ENCODE results near the gene ADRA2C.
"Not testable (repeated sequence)": the region's sequence is repeated elsewhere in the genome, so short reads cannot be mapped to it uniquely, and the experiment has no call there.

The ADRA2C gene

DNA sequence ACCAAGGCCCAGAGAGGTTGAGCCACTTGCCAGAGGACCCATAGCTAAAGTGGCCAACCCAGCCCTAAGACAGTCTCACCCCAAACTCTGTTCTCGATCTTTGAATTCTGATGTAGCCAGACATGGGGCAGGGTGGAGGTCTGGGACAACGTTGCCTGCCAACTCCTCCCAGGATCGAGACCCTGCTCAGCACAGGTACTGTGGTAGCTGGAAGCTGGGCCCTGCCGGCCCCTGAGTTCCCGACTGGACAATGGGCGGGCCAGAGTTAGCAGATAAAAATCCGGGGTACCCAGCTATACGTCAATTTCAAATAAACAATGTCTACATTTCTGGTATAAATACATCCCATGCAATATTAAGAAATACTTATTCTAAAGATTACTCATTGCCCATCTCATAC is 35.3 kb downstream of the ADRA2C start:
- no peak for DNase-seq

DNA sequence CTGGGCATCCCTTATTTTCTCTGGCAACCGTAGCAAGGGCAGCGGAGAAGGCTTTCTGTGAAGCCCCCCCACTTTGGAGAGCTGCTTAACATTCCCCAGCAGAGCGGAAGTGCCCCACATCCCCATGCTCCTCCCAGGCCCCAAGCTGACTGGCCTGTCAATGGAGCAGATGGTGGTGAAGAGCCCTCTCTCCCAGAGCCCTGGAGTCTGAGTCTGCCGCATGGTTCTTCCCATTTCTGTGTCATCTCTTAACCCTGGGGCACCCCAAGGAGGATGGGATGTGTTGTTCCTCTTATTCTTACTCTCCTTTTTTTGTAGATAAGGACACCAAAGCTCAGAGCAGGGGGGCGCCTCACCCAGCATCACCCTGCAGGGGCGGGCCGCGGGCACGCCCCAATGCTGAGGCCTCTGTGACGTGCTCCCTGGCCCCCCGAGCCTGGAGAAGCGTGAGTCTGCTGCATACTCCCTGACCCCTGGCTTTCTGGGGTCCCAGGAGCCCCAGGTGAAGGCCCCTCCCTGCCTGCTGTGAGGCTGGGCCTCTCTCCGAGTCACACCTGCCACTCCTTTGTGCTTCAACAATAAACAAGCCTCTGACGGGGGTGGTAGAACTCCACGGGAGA is 35.9 kb downstream of the ADRA2C start:
- no peak for DNase-seq

DNA sequence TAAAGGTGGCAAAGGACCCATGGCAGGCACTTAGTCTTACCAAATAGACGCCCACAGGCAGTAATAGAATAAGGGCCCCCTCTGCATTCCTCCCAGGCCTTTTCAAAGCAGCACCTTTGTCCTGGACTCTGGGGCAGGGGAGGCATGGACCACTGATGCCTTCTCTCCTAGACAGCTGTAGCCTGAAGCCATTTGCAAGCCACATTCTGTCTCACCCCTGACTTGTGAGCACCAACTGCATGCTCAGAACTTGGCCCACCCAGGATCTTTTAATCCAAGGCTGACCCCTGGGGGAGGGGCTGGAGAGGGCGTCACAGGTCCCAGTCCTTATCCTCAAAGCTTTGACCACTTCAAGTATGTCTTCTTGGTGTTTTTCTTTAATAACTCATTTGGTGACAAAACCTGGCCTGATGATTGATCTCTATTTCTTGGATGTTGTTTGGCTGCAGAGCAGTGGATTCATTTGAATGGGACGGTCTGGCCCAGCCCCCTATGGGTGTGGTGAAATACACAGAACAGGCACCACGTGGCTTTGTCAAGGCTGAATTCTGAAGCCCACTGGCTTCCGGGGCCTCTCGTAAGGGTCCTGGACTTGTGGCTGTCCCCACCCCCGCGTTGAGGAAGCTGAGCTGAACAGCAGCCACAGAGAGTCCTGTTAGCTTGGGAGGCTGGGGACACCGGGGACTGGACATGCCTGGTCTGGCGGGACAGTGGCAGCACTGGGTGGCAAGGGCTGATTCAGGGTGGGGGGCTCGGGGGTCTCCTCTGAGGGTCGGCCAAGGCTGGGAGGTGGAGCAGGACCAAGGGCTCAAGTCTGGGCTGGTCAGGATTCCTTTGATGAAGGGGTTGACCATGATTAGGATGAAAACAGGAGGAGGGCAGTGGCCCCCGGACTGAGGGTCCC is 36.6 kb downstream of the ADRA2C start:
- no peak for DNase-seq

DNA sequence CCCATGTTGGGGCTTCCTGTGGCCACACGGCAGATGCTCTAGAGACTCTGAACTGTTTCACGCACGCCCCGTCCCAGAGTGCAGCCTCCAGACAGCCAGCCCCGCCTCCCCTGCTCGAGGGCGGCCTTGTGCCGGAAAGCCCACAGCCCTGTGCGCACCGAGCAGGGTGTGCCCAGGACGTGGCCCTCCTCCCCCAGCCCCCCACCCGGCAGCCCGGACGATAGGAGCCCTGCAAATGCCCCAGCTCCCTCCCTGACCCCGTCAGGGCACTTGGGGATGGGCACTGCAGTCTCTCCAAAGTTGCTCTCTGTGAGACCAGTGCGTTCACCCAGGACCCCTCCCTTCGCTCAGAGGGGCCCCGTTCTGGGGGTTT is 37.3 kb downstream of the ADRA2C start:
- DNase-seq = no peak

DNA sequence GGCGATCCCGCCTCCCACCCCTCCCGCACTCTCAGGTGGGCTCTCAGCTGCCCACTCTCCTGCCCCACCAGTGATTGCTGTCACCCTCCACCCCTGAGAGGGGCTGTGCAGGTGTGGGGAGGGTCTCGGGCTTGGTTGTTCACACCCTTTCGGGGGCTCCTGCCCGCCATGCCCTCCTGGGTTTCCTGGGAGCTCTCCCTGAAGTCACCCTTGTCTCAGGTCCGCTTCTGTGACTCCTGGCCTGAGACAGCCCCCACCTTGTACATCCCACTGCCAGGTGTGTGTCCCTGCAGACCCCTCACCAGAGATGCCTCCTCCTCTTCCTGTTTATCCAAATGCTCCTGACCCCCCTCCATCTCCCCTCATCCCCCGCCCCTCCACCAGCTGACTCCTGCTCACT is 37.8 kb downstream of the ADRA2C start:
- DNase-seq = no peak

DNA sequence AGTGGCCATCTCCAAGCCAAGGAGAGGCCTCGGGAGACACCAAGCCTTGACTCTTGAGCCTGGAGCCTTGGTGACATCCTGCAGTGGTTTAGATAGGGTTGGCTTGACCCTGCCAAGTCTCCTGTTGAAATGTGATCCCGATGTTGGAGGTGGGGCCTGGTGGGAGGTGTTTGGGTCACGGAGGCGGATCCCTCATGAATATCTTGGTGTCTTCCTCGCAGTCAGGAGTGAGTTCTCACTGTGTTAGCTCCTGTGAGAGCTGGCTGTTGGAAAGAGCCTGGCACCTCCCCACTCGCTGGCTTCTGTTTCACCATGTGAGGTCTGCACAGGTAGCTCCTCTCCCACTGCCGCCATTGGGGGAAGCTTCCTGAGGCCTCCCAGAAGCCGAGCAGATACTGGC is 38.8 kb downstream of the ADRA2C start:
- no peak for DNase-seq

DNA sequence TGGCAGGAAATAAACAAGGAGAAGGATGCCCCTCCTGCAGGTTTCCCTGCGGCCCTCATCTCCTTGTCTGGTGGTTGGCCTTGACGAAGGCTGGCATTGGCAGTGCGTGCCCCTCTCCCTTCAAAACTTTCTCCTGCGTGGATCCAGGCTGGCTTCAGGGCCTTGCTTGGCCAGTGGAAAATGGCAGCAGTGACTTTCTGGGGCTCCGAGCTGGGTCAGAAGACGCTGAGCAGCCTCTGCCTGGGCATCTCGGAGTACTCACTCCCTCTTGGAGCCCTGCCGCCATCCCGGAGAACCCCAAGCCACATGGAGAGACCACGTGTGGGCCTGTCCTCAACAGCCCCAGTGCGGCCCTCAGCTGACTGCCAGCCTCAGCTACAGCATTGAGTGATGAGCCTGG is 39.5 kb downstream of the ADRA2C start:
- DNase-seq = no peak

DNA sequence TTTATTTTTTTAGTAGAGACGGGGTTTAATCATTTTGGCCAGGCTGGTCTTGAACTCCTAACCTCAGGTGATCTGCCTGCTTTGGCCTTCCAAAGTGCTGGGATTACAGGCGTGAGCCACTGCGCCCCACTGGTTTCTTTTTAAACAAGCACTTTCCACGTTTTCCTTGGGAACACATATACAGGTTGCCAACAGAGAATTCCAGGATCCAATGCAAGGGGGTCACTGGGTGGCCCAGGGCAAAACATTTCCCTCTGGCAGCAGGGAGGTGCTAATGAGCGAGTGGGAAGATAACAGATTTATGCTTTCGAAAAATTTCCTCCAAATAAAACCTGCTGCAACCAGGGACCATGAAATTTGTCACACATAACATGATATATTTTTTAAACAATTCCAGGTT is 41.1 kb downstream of the ADRA2C start:
- DNase-seq = no peak

DNA sequence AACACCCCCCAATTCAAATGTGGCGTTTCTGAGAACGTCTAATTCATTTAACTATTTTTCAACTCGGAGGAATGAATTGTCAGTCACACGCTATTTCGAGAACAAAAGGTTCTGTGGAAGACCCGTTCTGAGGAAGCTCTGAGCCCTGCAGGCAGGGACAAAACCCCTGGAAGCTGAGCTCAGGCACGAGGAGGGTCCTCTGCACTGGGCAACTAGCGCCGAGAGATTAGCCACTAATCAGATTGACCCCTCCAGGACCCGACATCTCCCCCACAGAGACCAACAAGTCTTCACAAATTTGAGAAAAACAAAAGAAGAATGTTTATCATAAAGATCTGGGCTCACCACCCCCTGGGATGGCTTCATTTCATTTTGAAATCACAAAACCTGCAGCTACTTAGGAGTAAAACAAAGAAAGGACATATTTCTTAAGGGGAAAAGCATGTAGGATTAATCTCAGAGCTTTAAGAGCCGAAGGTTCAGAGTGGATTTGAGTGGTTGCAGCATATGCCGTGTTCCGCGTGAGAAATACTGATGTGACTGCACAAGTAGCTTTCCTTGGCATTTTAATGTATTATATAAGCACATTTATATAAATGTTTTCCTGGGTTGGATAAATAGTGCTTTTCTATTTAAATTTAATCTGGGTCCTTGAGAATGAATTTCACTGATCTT is 41.8 kb downstream of the ADRA2C start:
- DNase-seq = no peak

DNA sequence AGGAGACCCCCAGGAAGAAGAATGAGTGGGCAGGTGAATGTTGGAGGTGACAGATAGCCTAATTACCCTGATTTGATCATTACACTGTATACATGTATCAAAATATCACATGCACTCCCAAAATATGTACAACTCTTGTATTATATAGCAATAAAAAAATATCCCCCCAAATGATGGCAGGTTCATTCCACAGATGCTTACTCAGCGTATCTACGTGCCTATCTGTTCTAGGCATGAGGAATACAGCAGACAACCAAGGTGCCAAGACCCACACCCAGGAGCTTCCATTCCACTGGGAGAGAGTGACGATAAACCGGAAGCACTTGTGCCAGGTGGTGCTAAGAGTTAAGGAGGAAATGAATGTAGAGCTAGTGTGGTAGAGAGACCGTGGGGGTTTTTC is 42.4 kb downstream of the ADRA2C start:
- no peak for DNase-seq

DNA sequence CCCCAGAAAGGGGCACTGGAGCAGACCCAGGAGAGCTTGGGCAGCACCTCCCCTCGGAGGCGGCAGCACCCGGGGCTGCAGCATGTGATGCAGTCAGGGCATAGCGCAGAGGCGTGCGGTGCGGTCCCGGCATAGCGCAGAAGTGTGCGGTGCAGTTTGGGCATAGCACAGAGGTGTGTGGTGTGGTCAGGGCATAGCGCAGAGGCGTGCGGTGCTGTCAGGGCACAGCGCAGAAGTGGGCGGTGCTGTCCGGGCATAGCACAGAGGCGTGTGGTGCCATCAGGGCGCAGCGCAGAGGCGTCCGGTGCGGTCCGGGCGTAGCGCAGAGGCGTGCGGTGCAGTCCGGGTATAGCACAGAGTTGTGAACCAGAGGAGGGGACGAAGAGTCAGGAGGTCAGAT is 42.8 kb downstream of the ADRA2C start:
- no peak for DNase-seq

DNA sequence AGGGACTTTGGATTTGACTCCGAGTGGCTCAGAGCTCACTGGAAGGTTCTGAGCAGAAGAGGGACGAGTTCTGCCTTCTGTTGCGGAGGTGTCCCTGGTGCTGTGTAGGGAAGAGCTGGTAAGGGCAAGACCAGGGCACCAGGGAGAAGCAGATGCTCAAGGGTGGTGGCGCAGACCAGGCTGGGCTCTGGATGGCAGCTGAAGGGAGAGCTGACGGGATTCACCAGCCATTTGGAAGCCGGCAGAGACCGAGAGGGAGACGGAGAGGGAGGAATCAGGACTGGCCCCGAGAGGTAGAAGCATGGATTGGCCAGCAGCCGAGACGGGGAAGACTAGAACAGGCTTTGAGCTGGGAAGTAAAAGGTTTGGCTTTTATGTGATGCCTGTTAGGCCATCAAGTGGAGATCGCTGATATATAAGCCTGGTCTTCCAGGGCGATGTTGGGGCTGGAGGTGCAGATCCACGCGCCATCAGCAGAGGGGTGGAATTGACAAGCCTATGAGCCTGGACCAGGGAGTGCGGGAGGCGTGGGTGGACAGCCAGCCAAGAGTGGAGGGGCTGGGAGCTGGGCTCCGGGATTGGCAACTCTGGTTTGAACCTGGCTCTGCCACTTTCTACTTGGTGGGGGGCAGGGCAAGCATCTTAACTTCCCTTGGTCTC is 43.4 kb downstream of the ADRA2C start:
- no peak for DNase-seq

DNA sequence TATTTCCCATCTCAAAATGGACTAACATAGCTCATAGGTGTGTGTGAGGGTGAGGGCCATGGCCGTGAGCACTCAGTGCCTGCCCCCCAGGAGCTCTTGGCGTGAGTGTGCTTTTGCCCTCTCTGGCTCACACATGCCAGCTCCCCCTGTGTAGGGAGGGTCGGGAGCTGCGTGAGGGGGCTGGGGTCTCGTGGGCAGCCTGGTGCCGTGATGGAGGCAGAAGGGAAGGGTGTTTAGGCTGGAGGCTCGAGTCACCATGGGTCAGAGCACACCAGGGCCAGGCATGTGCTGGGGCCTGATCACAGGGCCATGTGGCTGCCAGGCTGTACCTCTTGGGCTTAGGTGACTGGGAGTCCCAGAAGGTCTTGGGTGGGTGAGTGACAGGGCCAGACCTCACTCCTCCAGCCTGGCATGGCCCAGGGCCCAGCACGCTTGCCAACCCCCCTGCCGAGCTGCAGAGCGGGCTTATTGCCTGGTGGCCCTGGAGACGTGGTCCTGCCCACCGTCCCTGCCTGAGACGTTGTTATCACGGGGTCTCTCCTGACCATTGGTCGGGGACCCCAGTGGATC is 44.0 kb downstream of the ADRA2C start:
- no peak for DNase-seq

DNA sequence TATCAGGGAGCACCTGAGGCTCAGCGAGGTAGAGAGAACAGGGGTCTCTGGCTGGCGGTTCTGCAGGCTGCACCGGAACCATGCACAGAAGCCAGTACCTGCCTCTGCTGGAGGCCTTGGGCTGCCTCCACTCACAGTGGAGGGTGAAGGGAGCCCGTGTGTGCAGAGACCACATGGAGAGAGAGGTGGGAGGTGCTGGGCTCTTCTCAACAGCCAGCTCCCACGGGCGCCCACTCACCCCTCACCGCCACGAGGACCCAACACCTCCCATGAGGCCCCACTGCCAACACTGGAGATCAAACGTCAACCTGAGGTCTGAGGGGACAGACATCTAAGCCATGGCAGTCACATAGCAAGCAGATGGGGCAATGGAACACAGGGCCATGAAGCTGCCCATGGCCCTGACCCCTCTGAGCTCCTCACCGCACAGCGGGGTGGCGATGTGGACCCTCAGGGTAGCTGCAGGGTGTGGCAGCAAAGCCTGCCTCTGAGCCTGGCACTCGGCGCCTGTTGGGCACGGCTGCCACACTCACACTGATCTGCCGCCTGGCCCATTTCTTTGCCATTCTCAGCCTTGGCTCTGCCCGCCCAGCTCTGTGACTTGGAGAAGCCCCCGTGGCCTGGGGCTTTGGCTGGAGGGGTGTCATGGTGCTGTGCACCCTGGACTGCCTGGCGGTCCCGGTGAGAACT is 44.8 kb downstream of the ADRA2C start:
- DNase-seq = no peak

DNA sequence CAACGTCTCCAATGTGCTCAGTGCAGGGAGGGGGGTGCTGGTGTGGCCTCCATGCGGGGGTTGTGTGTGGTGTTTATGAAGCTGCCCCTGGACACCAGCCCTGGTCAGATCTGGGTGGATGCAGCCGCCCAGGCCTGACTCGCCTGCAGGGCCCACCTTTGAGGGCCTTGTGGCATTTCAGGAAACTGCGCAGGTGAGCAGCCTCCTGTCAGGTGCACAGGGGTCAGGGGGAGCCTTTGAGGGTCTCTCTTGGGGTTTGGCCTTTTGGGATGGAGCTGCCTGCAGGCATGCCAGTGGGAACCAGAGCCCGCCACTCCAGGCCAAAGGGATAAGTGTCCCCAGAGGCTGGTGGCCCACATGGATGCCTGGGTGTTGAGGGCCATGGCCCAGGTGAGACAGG is 45.4 kb downstream of the ADRA2C start:
- no peak for DNase-seq

DNA sequence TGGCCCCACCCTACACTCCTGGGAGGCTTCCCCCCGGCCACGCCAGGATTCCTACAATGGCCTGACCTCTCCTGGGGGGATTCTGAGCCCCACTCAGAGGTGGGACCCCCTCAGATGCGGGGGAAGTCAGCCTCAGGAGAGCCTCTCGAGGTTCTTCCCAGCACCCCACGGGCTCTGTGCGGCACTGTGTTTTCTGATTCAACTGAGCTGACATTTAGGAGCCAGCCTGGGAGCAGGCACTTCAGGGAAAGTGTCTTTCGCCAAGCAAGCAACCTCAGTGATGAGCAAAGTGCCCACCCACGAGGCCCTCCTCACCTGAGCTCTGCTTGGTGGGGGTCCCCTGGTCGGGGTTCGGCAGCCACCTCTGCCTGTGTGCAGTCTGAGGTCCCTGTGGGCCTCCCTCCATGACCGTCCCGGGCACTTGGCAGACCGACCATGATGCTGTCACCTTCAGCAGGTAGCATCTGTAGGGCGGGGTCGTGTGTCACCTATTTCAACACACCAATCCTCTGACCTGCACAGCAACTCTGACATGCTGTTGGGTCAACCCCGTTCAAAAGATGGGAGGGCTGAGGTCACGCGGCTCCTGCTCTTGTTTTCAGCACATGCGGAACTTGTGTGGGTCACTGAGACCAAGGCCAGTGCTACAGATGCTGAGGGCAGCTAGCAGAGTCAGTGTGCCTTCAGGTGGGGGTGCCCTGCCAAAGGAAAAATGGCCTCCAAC is 46.2 kb downstream of the ADRA2C start:
- no peak for DNase-seq

DNA sequence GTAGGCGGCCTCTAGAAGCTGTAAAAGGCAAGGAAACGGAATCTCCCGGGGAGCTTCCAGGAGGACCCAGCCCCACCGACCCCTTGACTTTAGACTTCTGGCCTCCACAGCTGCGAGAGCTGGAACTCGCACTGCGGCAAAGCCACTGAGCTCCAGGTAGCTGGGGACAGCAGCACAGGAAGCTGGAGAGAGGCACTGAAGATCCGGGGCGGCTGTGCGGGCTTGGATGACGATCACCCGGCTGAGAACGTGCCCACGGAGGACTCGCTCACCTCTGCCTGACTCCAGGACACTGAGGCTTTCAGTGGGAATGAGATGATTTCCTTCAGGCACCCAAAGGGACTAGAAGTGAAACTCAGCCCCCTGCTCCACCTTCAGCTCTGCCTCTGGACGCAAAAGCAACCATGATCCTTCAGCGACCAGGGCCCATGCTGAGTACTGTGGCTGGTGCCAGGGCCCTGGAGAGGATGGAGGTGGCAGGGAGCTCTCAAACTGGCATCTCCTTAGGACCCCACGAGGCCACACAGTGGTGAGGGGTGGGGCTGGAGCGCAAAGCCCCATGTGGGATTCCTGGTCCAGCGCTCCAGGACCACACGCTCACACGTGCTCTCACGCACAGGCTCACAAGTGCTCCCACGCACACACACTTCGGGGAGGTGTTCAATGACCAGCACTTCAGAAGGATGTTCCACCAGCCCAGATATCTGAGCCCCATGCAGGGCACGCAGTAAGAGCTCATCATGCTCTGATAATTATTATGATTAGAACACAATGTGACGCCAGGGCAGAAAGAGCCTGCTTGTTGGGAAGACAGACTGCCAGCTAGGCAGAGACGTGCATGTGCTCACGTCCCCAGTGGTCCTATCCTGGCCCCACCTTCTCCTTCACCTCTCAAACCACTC is 47.2 kb downstream of the ADRA2C start:
- DNase-seq = no peak

DNA sequence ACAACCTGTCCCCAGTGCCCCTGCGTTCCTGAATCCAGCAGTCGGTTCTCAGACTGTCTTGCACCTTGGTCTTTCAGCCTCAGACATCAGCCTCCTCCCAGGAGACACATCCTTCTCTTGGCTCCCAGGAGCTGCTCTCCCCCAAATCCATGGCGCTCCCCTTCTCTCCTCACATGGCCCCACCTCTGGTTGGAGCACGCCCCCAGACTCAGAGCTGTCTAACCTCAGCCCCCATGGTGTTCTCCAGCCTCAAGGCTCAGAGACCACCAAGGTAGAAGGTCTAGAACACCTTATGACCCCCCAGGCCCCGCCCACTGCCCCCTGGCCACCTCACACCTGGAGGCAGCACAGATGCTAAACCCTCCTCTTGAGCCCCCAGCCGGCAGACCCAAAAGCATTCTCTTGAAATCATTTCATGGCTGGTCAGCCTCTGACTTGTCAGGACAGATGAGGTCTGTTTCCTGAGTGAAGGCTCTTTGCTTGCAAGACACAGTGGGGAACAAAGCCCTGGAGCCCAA is 47.9 kb downstream of the ADRA2C start:
- no peak for DNase-seq

DNA sequence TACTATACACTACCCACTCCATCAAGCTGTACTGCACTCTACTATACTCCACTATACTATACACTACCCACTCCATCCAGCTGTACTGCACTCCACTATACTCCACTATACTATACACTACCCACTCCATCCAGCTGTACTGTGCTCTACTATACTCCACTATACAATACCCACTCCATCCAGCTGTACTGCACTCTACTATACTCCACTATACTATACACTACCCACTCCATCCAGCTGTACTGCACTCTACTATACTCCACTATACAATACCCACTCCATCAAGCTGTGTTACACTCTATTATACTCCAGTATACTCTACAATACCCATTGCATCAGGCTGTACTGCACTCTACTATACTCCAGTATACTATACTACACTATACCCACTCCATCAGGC is 48.7 kb downstream of the ADRA2C start:
- not testable (repeated sequence) for DNase-seq

DNA sequence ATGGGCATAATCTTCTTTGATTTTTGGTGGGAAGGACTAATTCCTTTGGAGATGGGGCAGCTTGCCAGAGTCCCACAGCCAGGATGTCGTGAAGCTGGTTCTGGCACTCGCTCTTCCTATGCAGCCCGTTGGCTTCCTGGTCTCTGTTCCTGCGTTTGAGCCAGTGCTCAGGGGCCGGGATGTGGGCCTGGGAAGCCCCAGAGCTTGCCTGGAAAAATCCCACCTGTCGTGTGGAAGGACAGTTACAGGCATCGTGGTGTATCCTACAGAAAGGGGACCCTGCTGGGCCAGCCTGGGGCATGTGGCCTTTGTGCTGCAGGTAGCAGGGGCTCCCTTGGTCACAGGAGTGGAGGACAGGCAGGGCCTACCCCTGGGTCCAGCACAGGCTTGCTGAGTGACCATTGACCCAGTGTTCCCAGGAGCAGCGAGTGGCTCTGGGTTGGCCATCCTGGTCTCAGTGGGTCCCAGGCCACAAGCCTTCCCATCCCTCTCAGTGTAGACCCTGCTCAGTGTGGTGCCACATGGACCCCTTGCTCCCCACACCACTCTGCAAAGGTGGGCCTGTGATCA is 50.2 kb downstream of the ADRA2C start:
- DNase-seq = no peak
